IMR-90 (cell line): ENCODE measurements around the gene IGDCC3. TPM values are rescaled to one million over a fixed set of nuclear protein-coding genes. Genes with fewer than 3 reads are reported as not detected.

Experiments
- ATAC-seq: fragments of 200-7000 bp; cut with Tn5 transposase; 2 replicates; pipeline ENCODE4 v1.9.1; 2020; ENCODE audit warnings: low read depth, mild to moderate bottlenecking, moderate library complexity
- BruUV-seq: library from RNA; stranded (reverse); fragments of 400-500 nt; replicated peaks from 2 replicates; lab custom pipeline; 2021; lab: Mats Ljungman, UMichigan
- CTCF ChIA-PET: fragments of 300-600 bp; formaldehyde crosslinking; extraction: SDS; loops from one replicate; lab custom pipeline; 2021; ENCODE audit warnings: antibody characterized with exemption; lab: Yijun Ruan, JAX
- POLR2A ChIA-PET: fragments of 300-600 bp; sonication (Branson Sonifier 250); formaldehyde crosslinking; loops from one replicate; lab custom pipeline; 2022; ENCODE audit warnings: antibody characterized with exemption; ENCODE audit not compliant: unreplicated experiment; lab: Charles Lee
- DNase-seq: peaks from one replicate; pipeline ENCODE4 v3.0.0; 2013
- H2AFZ ChIP-seq: replicated peaks from 2 replicates; pipeline ENCODE3; 2013; ENCODE audit warnings: low read length, mild to moderate bottlenecking; ENCODE audit not compliant: poor library complexity
- H2AK5ac ChIP-seq: 2 replicates; pipeline ENCODE4 v1.6.1; 2013; ENCODE audit warnings: low read depth, low read length, inconsistent platforms
- H2AK9ac ChIP-seq: replicated peaks from 2 replicates; pipeline ENCODE3; 2013; ENCODE audit warnings: mild to moderate bottlenecking, low read depth, low read length, moderate library complexity; ENCODE audit not compliant: poor library complexity
- H2BK120ac ChIP-seq: 2 replicates; pipeline ENCODE4 v1.6.1; 2013; ENCODE audit warnings: low read depth, low read length, inconsistent platforms
- H2BK15ac ChIP-seq: 3 replicates; pipeline ENCODE4 v1.6.1; 2013; ENCODE audit warnings: low read depth, low read length, inconsistent platforms
- H2BK20ac ChIP-seq: 2 replicates; pipeline ENCODE4 v1.6.1; 2013; ENCODE audit warnings: low read depth, mild to moderate bottlenecking, inconsistent platforms, low read length, moderate library complexity
- H2BK5ac ChIP-seq: 2 replicates; pipeline ENCODE4 v1.6.1; 2013; ENCODE audit warnings: mild to moderate bottlenecking, low read depth, low read length, inconsistent platforms; ENCODE audit not compliant: poor library complexity, severe bottlenecking
- H3K14ac ChIP-seq: replicated peaks from 2 replicates; pipeline ENCODE4 v1.6.1; 2013; ENCODE audit warnings: low read depth, low read length, inconsistent platforms
- H3K18ac ChIP-seq: 2 replicates; pipeline ENCODE4 v1.6.1; 2013; ENCODE audit warnings: low read depth, low read length, control low read depth
- H3K23ac ChIP-seq: 2 replicates; pipeline ENCODE4 v1.6.1; 2013; ENCODE audit warnings: low read depth, low read length, inconsistent platforms
- H3K27ac ChIP-seq: 2 replicates; pipeline ENCODE4 v1.5.1; 2013; ENCODE audit warnings: mild to moderate bottlenecking, control low read depth, low read length; ENCODE audit not compliant: insufficient read depth
- H3K27me3 ChIP-seq: 2 replicates; pipeline ENCODE4 v1.6.1; 2013; ENCODE audit warnings: low read length; ENCODE audit not compliant: control insufficient read depth, insufficient read depth
- H3K36me3 ChIP-seq: 2 replicates; pipeline ENCODE4 v1.6.1; 2013; ENCODE audit warnings: low read length, mixed read lengths; ENCODE audit not compliant: control insufficient read depth, insufficient read depth
- H3K4ac ChIP-seq: 2 replicates; pipeline ENCODE4 v1.6.1; 2013; ENCODE audit warnings: low read depth, low read length, inconsistent platforms
- H3K4me1 ChIP-seq: 2 replicates; pipeline ENCODE4 v1.6.1; 2013; ENCODE audit warnings: low read length, mixed read lengths; ENCODE audit not compliant: control insufficient read depth, insufficient read depth
- H3K4me2 ChIP-seq: 2 replicates; pipeline ENCODE4 v1.6.1; 2013; ENCODE audit warnings: low read depth, mild to moderate bottlenecking, control low read depth, low read length, moderate library complexity
- H3K4me3 ChIP-seq: 2 replicates; pipeline ENCODE4 v1.5.1; 2013; ENCODE audit warnings: low read depth, mild to moderate bottlenecking, control low read depth, low read length, moderate library complexity; ENCODE audit not compliant: insufficient read depth
- H3K56ac ChIP-seq: 2 replicates; pipeline ENCODE4 v1.6.1; 2013; ENCODE audit warnings: low read length, inconsistent platforms; ENCODE audit not compliant: insufficient read depth; ENCODE audit errors: extremely low read depth
- H3K79me1 ChIP-seq, 2 experiments: 2 replicates each; pipeline ENCODE4 v1.6.1; 2013; ENCODE audit warnings: low read length in 2 of 2, inconsistent platforms in 1 of 2, low read depth in 1 of 2
- H3K9ac ChIP-seq: 2 replicates; pipeline ENCODE4 v1.6.1; 2013; ENCODE audit warnings: low read depth, low read length, control low read depth
- H3K9me1 ChIP-seq: 2 replicates; pipeline ENCODE4 v1.6.1; 2013; ENCODE audit warnings: low read length, inconsistent platforms; ENCODE audit not compliant: insufficient read depth
- H3K9me3 ChIP-seq: 2 replicates; pipeline ENCODE4 v1.6.1; 2013; ENCODE audit warnings: low read length; ENCODE audit not compliant: control insufficient read depth, insufficient read depth
- H4K20me1 ChIP-seq: 2 replicates; pipeline ENCODE4 v1.6.1; 2013; ENCODE audit warnings: low read length, inconsistent platforms; ENCODE audit not compliant: insufficient read depth
- H4K5ac ChIP-seq: 2 replicates; pipeline ENCODE4 v1.6.1; 2013; ENCODE audit warnings: mild to moderate bottlenecking, low read depth, low read length, control low read depth
- H4K8ac ChIP-seq, 2 experiments: 2 replicates each; pipeline ENCODE4 v1.6.1; 2013; ENCODE audit warnings: low read depth in 2 of 2, low read length in 2 of 2, control low read depth in 1 of 2, inconsistent platforms in 1 of 2
- H4K91ac ChIP-seq: 2 replicates; pipeline ENCODE4 v1.6.1; 2013; ENCODE audit warnings: low read depth, low read length, inconsistent platforms; ENCODE audit not compliant: insufficient read depth
- BHLHE40 ChIP-seq: fragments of 150-350 bp; IDR thresholded peaks from 2 replicates; pipeline ENCODE4 v1.6.1; 2016; ENCODE audit warnings: mild to moderate bottlenecking, low read depth, low read length
- CEBPB ChIP-seq: IDR thresholded peaks from 2 replicates; pipeline ENCODE4 v1.6.1; 2012; ENCODE audit warnings: low read depth, low read length, improper control_type of control experiment
- CHD1 ChIP-seq: IDR thresholded peaks from 2 replicates; pipeline ENCODE4 v1.6.1; 2012; ENCODE audit warnings: low read depth, low read length, improper control_type of control experiment
- FOS ChIP-seq: fragments of 150-350 bp; IDR thresholded peaks from 2 replicates; pipeline ENCODE4 v1.6.1; 2016; ENCODE audit warnings: low read depth, low read length
- MAFK ChIP-seq: IDR thresholded peaks from 2 replicates; pipeline ENCODE4 v1.6.1; 2012; ENCODE audit warnings: low read depth, low read length, improper control_type of control experiment
- MAZ ChIP-seq: IDR thresholded peaks from 2 replicates; pipeline ENCODE4 v1.6.1; 2012; ENCODE audit warnings: low read depth, mild to moderate bottlenecking, low read length, improper control_type of control experiment, moderate library complexity, borderline replicate concordance
- NFE2L2 ChIP-seq: fragments of 150-350 bp; IDR thresholded peaks from 2 replicates; pipeline ENCODE4 v1.6.1; 2016; ENCODE audit warnings: low read depth, mild to moderate bottlenecking, low read length
- POLR2A ChIP-seq: IDR thresholded peaks from 2 replicates; pipeline ENCODE4 v1.6.1; 2012; ENCODE audit warnings: mild to moderate bottlenecking, low read depth, low read length
- RAD21 ChIP-seq: IDR thresholded peaks from 2 replicates; pipeline ENCODE4 v1.6.1; 2012; ENCODE audit warnings: low read length, improper control_type of control experiment
- RCOR1 ChIP-seq: IDR thresholded peaks from 2 replicates; pipeline ENCODE4 v1.6.1; 2012; ENCODE audit warnings: mild to moderate bottlenecking, low read length, improper control_type of control experiment; ENCODE audit not compliant: insufficient replicate concordance
- RFX5 ChIP-seq: IDR thresholded peaks from 2 replicates; pipeline ENCODE4 v1.8.0; 2012; ENCODE audit warnings: low read depth, mild to moderate bottlenecking, low read length, moderate library complexity
- SMC3 ChIP-seq: fragments of 150-350 bp; IDR thresholded peaks from 2 replicates; pipeline ENCODE4 v1.6.1; 2016; ENCODE audit warnings: low read depth, mild to moderate bottlenecking, antibody characterized with exemption, low read length, moderate library complexity
- WGBS, 2 experiments: methylation state at CpG; one replicate each; pipeline versions ENCODE4 v1.1.5 to v1.1.7; 2013; ENCODE audit warnings: missing lambda C conversion rate in 2 of 2; ENCODE audit not compliant: insufficient read length in 1 of 2; ENCODE audit errors: extremely low coverage in 2 of 2; 5-methylcytosine and 5-hydroxymethylcytosine counted together
- dilution Hi-C: fragments of 300-500 bp; cut with HindIII; formaldehyde crosslinking; loops from one replicate; pipeline ENCODE4 v1.14.3; 2018; ENCODE audit warnings: low sequenced_read_pairs; ENCODE audit not compliant: unreplicated experiment
- in situ Hi-C: fragments of 300-500 bp; cut with MboI; formaldehyde crosslinking; loops from 3 replicates; pipeline ENCODE4 v1.14.3; 2019; ENCODE audit warnings: low sequenced_read_pairs, inconsistent platforms, mixed read lengths
- intact Hi-C: fragments of 100-400 bp; cut with micrococcal nuclease; formaldehyde crosslinking; loops from 2 replicates; pipeline ENCODE4 v1.10.0; 2022
- polyA plus RNA-seq, 3 experiments: library from polyadenylated mRNA; depleted of rRNA; stranded (reverse); fragments of >200 nt; gene quantifications; 2 replicates each; pipeline ENCODE4 v1.2.3, GENCODE V29; 2012; ENCODE audit warnings: low replicate concordance in 1 of 3
- total RNA-seq: library from RNA; depleted of rRNA; stranded (reverse); fragments of >200 nt; gene quantifications from 2 replicates; pipeline ENCODE4 v1.2.3, GENCODE V29; 2012
- TF ChIP-seq, protein P1 (sequence below): fragments of 150-350 bp; IDR thresholded peaks from 2 replicates; pipeline ENCODE4 v1.6.1; 2016; ENCODE audit warnings: low read depth, mild to moderate bottlenecking, low read length, moderate library complexity, borderline replicate concordance

Gene IGDCC3
- total and polyA plus RNA-seq, 2 of the 4 experiments (the other 2 are of a cell fraction), result 0.18 to 0.19 TPM

DNA sequence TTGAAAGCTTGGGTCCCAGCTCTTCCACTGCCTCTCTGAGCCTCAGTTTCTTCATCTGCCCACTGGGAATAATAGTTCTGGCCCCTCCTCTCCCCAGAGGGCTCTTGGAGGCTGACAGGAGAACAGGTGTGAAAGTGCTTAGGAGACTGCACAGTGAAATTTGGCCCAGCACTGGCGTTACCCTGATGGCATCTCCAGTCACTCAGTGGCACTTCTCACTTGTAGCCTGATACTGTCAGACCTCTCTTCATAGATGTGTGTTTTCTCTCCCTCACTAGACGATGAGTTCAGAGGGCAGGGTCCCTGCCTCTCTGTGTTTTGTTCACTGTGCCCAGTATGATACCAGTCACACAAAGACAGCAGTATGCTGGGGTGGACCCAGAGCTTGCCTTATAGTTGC is 22.2 kb upstream of the IGDCC3 start:
- Histone ChIP-seq H4K91ac (no peak overlapping the region), H3K4ac (no peak overlapping the region), H2BK5ac (no peak overlapping the region), H3K27me3 (peaks cover 26% of the 10 kb centered on the region; the same call in 1 of the 2 replicates), H3K9me3 (no peaks in the 10 kb centered on the region), H2BK20ac (no peak overlapping the region), H2BK120ac (no peak overlapping the region), H3K18ac (no peak overlapping the region), H3K56ac (no peak overlapping the region), H2AK5ac (no peak overlapping the region), H3K4me3 (no peak overlapping the region), H3K36me3 (no peaks in the 10 kb centered on the region), H3K27ac (no peak overlapping the region), H2AFZ (no peak overlapping the region), H2BK15ac (no peak overlapping the region), H3K4me2 (no peak overlapping the region), H3K4me1 (no peaks in the 10 kb centered on the region), H3K9me1 (no peaks in the 10 kb centered on the region; the same call in 1 of the 2 replicates), H3K9ac (no peak overlapping the region), H3K14ac (no peak overlapping the region), H2AK9ac (no peak overlapping the region), H4K5ac (no peak overlapping the region), H4K20me1 (no peaks in the 10 kb centered on the region), H3K79me1 (no peaks in the 10 kb centered on the region), H4K8ac (no peak overlapping the region), H3K23ac (no peak overlapping the region)
- intact Hi-C loops (loop anchor here (1.0 kb wide), 1 partner anchor 82 kb away; no protein-coding TSS in a partner anchor), dilution Hi-C loops (no loop called here), in situ Hi-C loops (no loop called here)
- whole genome bisulfite sequencing, 2 experiments, result 80% methylated on average over 1 of the region's 2 CpGs; no CpG with 5 or more reads in 1 of the 2 experiments
- POLR2A ChIA-PET, result no interaction called here
- no peak for ATAC-seq
- no peak for DNase-seq
- no TSS peak for BruUV-seq
- CTCF ChIA-PET, result interaction anchor here (0.6 to 2.0 kb wide), 9 partner anchors 9 to 79 kb away, joined by 3 to 8 read pairs (median 3); no protein-coding TSS in a partner anchor
- TF ChIP-seq RAD21 (no peak), RCOR1 (no peak), NFE2L2 (no peak), MAFK (no peak), CEBPB (no peak), FOS (no peak), MAZ (no peak), POLR2A (no peak), BHLHE40 (no peak), CHD1 (no peak), SMC3 (no peak), RFX5 (no peak)
- TF ChIP-seq, protein P1, sequence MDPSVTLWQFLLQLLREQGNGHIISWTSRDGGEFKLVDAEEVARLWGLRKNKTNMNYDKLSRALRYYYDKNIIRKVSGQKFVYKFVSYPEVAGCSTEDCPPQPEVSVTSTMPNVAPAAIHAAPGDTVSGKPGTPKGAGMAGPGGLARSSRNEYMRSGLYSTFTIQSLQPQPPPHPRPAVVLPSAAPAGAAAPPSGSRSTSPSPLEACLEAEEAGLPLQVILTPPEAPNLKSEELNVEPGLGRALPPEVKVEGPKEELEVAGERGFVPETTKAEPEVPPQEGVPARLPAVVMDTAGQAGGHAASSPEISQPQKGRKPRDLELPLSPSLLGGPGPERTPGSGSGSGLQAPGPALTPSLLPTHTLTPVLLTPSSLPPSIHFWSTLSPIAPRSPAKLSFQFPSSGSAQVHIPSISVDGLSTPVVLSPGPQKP, result no peak
